ENCODE measurements around the gene TUBE1.
A peak's percentile ranks its signal among the peaks of the same experiment; 100 is the strongest.

The TUBE1 gene

DNA sequence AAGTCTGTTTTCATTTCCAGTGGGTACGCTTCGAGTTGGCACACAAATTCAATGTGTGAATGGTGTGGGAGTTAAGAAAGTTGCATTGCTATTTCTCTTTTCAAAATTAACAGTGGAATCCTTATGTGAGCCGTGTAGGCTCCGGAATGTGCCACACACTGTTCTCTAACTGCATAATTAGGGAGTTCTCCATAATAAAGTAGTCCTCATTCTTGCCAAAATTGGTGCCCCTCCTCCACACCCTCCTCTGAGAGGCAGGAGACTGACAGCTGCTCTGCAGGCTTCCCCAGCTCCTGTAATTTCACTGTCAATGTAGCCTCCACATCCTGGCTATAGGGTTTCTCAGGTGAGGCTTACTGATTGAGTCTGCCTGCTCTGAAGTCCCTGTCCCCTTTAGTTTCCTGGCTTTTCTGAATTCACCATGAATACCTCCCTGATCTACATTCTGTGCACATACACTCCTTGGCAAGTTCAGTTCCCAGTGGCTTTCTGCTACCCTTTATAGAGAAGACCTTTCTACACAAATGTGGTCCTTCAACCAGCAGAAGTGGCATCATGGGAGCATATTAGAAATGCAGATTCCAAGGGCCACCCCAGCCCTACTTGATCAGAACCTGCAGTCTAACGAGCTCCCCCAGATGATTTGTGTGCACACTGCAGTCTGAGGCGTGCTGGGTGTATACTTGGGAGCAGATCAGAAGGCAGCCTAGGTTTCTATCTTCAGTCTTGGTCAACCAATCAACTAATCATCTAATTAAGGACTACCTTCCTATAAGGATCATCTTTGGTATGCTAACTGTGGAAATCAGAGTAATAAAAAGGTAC, 53.3 kb downstream of the TUBE1 start:
- no peak for DNase-seq (ENCODE audit: low spot score)

DNA sequence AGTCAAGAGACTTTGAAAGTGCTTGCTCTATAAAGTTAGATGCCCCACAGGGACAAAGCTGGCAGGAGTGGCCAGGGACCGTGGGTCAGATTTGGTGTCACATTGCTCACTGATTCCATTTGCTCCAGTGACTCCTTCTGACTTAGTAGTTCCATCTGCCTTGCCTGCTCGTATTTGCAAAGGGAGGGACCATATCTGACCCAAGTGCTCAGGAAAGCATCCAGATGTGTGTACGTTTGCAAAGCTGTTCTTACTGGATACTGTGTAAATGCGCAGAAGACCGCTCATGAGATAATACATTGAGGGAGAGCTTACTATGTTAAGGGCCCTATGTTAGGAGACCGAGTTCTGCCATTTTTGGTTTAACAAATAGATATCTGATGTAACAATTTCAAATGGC, 54.6 kb downstream of the TUBE1 start:
- DNase-seq (ENCODE audit: low spot score): no peak

DNA sequence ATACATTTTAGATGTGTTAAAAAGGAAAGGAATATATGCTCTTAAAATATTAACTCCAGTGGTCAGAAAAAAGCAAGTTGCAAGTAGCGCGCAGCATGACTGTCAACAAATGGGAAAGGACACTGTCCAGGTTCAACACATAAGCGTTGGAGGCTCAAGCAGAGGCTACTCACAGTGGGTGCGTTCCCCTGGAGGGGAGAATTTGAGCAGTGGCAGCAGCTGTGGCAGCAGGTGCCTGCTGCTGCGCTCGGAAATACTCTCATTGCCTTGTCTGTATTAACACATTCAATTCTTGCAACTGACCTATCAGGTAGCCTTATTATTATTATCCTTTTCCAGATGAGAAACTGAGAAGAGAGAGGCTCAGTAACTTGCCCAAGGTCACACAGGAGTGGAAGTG, 55.3 kb downstream of the TUBE1 start:
- no peak for DNase-seq (ENCODE audit: low spot score)

DNA sequence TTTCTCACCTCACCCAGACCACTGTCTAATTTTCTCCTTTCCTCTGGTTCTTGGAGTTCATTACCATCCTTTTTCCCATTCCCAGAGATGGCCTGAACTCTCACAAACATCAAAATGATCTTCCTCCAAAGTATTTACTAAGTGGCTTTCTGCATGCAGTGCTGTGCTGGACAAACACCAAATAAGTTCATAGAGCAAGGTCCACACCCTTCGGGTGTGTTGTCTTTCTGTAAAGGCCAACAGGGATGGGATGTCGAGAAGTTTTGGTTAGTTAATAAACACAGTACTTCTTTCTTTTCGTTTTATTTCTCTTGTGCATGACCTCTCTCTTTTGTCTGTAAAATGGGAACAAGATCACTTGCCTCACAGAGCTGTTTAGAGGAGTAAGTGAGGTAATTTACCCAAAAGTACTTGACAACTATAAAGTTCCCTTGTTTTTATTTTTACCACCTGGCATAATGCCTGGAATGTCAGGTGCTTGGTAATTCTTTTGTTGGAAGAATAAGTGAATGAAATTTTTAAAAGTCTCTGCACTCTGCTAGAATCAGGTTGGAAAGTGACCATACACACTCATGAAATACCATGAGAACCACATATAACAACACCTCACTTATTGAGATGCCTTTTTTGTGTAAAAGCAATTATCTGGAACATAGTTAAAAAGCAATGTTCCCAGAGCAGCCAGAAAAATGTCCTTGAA, 56.2 kb downstream of the TUBE1 start:
- DNase-seq (ENCODE audit: low spot score): no peak

DNA sequence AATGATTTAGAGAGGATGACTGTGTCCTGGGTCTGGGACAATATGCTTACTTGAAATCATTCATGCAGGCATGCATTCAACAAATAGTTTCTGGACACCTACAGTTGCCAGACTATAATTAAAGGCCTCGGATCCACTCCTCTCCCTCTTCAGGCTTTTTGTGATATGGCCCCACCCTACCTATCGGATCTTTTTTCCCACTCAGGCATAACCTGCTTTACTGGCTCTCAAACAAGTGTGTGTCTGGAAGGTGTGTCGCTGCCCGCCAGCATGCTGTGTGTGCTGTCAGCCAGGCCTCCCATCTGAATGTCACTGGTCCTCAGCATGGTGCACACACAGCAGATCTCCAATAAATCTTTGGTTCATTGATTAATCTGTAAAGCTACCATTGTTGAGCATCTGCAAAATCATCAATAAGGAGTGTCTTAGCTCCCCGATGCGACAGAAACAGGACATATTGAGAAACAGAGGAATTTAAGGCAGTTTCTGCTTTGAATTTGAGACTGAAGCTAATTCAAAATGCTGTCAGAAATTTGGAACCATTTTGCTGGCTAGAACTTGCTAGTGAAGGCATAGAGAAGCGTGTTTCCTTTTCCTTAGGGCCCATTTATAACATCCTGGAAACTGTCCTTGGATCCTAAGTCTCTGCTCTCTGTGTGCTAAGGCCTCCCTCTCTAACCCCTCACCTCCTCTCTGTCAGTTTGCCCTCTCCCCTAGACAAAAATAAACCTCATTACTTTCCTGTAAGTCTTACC, 56.9 kb downstream of the TUBE1 start:
- DNase-seq (ENCODE audit: low spot score): no peak

DNA sequence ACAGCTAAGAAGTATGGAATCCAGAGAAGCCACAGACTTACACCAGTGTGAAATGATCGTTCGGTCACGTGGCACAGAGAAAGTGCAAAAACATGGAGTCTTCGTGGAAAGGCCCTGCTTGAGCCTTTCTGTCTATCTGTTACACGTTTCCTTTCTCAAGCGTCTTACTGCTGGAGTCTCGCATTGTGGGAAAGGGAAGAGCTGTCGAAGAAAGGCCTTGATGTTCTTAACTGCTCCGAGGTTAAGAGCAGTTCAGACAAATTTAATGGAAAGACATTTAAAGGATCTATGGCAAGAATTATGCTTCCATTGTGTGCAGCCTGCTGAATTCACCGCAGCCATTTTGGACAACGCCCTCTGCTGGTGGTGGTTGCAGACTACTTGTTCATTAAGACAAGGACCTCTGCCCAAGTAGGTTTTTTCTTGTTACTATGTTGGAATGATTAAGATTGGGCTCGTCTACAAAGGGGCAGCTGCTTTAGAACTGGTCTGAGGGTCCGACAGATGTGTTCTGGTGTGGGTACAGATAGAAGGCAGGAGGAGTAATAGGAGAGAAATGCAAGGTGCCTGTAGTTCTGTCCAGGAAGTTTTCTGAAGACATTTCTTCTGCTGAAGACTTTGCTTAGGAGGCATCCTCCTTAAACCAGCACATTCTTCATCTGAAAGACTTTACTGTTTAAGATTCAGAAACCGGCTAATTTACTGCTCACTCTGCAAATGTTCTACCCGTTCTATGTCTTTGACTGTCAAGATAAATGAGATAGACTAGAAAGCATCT, 58.0 kb downstream of the TUBE1 start:
- DNase-seq (ENCODE audit: low spot score): peak; percentile 34

DNA sequence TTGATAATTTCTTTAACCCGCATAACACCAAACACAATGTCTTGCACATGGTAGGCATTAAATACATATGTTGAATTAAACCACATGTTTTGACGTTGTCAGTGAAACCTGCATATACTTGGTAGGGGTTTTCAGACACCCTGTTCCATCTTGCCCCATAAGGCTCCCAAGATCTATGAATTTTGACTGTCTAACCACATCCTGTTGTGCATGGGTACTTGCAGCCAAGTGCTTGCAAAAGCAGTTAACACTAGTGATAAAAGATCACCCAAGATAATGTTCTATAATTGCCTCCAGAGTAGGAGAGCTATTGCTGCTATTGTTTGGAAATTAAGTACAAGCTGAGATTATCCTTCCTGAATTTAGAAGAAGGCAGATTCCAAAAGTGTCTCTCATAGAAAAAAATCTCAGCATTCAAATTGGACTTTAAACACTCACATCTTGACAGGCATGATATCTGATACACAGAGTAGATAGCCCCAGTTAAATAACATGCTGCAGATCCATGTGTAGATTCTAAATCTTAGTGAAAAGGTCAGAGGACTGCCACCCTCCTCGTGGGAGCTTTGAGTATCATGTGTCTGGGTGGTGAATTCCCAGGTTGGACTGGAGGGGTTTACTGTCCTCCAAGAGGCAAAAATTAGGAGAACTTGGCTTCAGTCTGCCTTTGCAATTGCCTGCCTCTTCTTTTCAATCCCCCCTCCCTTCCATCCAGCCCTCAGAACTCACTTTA, 59.2 kb downstream of the TUBE1 start:
- DNase-seq (ENCODE audit: low spot score): no peak

DNA sequence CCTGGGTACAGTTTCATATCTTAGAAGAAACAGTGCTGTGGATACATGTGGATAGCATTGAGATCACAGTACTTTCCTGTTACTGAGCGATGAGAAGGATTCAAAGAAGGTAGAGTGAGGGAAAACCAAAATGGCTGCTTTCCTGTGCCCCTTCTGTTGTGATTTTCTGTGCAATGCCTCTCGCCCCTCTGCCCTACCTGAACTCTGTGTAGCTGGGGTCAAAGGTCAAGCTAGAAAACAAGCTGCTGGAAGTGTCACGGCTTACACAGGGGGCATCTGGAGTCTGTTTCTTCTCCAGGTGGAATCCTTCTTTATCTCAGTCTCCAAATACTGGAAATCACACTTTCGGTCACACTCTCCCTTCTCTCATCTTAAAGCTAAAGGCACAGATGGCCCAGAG, 60.3 kb downstream of the TUBE1 start:
- DNase-seq (ENCODE audit: low spot score): no peak

DNA sequence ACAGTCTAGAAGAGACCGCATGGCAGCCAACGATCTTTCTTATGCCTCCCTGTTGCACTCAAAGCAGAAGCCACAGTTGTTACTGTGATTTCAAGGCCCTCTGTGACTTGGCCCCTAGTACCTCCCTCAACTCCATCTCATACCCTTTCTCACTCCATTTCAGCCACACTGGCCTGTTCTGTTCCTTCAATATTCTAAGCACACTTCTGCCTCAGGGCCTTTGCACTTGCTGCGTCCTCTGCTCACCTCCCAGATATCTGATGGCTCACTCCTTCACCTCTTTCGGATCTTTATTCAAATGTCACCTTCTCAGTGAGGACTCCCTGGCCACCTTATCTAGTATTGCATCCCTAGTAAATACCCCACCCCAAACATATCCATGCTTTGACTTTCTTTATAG, 62.8 kb downstream of the TUBE1 start:
- no peak for DNase-seq (ENCODE audit: low spot score)

DNA sequence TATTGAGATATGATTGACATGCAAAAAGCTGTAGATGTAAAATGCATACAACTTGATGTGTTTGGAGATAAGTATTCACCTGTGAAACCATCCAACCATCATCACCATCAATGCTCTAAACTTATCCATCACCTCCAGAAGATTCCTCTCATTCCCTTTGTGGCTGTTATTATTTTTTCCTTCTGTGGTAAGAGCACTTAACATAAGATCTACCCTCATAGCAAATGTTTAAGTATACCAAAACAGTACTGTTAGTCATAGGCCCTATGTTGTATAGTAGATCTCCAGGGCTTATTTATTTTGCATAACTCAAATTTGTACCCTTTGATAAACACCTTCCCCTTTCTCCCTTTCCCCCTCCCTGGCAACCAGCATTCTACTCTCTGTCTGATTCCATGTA, 64.5 kb downstream of the TUBE1 start:
- no peak for DNase-seq (ENCODE audit: low spot score)

DNA sequence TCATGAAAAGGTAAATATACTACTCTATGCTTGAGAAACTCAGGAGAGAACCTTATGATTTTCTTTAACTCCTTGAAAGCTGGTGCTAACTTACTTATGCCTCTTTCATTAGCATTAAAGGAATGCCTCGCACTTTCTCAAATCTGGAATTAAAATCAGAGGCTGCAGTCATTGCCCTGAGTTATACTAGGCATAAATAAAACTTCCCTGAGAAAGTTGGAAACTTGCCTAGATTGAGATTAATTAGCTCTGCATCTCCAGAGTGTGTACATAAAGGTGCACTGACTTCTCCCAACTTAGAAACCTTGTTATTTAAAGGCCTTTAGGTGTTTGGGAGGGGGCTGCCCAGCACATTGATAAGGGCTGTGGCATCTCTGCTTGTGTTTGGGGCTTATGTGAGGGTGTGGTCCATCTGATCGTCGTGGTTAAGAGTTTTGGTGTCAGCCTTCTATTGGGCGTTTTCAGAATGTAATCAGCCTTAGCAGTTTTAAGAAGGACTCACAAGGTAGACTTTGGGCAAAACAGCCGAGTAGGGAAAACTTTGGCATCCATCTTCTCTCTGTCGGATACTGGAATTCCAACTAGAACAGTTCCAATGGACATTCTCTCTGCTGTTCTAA, 65.5 kb downstream of the TUBE1 start:
- DNase-seq (ENCODE audit: low spot score): no peak
